ENCODE results near the gene PIF1.
A peak's percentile ranks its signal among the peaks of the same experiment; 100 is the strongest.

Gene PIF1

GRCh38 chr15:64773606-64774005, 51.8 kb downstream of the PIF1 start:
- no peak for DNase-seq

GRCh38 chr15:64772964-64773363, 52.5 kb downstream of the PIF1 start:
- no peak for DNase-seq

GRCh38 chr15:64772488-64772887, 53.0 kb downstream of the PIF1 start:
- no peak for DNase-seq

- no peak for DNase-seq
Measured at GRCh38 chr15:64770626-64771025, 54.8 kb downstream of the PIF1 start.

GRCh38 chr15:64767203-64767602, 58.2 kb downstream of the PIF1 start:
- DNase-seq = peak; percentile 10

GRCh38 chr15:64766058-64766457, 59.4 kb downstream of the PIF1 start:
- no peak for DNase-seq
